Measurements from ENCODE around the gene VPS13A. TPM values are rescaled to one million over a fixed set of nuclear protein-coding genes. Genes with fewer than 3 reads are reported as not detected.

Gene VPS13A
- total and polyA plus RNA-seq, 10 of the 15 experiments (the other 5 are each of a cell fraction or from before 2014, with no cell fraction given) = 10.0 to 35.2 (median 21.1) TPM

GRCh38 chr9:77194423-77194822, 17.1 kb downstream of the VPS13A start:
- ChIA-PET RAD21 (ENCODE audit: unreplicated experiment) (no interaction called here), CTCF (interaction anchor here (1.2 to 3.3 kb wide), 2 partner anchors 9 to 27 kb away, joined by 3 to 8 read pairs; no protein-coding TSS in a partner anchor), POLR2A (interaction anchor here (0.8 kb wide), 1 partner anchor 9 kb away, joined by 3 read pairs; no protein-coding TSS in a partner anchor), SMC1A (ENCODE audit: uncharacterized antibody, unreplicated experiment) (interaction anchor here (0.9 to 1.4 kb wide), 2 partner anchors 13 to 17 kb away, joined by 3 read pairs; partner anchors contain the start of gene VPS13A)
- no peak overlapping the region for H3K4me2 ChIP-seq (ENCODE audit: control insufficient read depth, insufficient read depth)
- H3K36me3 ChIP-seq (ENCODE audit: control insufficient read depth in 2 of 2, insufficient read depth in 2 of 2, low read length in 1 of 2) = no peaks in the 10 kb centered on the region
- peaks cover 27% of the 10 kb centered on the region for H3K79me2 ChIP-seq (ENCODE audit: control insufficient read depth, insufficient read depth, low read length)
- FAIRE-seq (no peak), ATAC-seq (no peak; the same call in 2 of the 3 replicates), DNase-seq (ENCODE audit: low read depth, low spot score) (no peak)
- H3K4me3 ChIP-seq = no peak overlapping the region
- no peak overlapping the region for H3K27ac ChIP-seq (ENCODE audit: control insufficient read depth, insufficient read depth)
- no peaks in the 10 kb centered on the region; the same call in 2 of the 3 replicates for H3K9me3 ChIP-seq (replicated peaks; ENCODE audit: control insufficient read depth, insufficient read depth, low read length)
- no TSS peak for BruUV-seq (replicated peaks)
- H3K4me1 ChIP-seq (ENCODE audit: control insufficient read depth, insufficient read depth, low read length) = no peaks in the 10 kb centered on the region
- in situ Hi-C loops (cut with MboI) (no loop called here), intact Hi-C loops (cut with micrococcal nuclease; ENCODE audit: unreplicated experiment) (no loop called here)
- no peak overlapping the region for H3K9ac ChIP-seq (ENCODE audit: control insufficient read depth, insufficient read depth, low read length)
- H3K27me3 ChIP-seq (replicated peaks in 1 of 2; ENCODE audit: control insufficient read depth in 2 of 2, insufficient read depth in 2 of 2, low read length in 1 of 2) = no peaks in the 10 kb centered on the region
- 100% methylated on average over 2 of the region's 2 CpGs for WGBS (ENCODE audit: insufficient coverage, insufficient replicate concordance, low lambda C conversion rate, missing lambda C conversion rate)
- H4K20me1 ChIP-seq (ENCODE audit: control insufficient read depth, insufficient read depth) = no peaks in the 10 kb centered on the region
- TF ChIP-seq WRNIP1 (IDR thresholded peaks at IDR 0.05; ENCODE audit: borderline replicate concordance, low read depth, low read length) = no peak
- TF ChIP-seq TARDBP (IDR thresholded peaks at IDR 0.05; ENCODE audit: borderline replicate concordance) = no peak
- no peak for TF ChIP-seq TCF12 (IDR thresholded peaks at IDR 0.05; ENCODE audit: low read depth, low read length)
- TF ChIP-seq ZNF24 (IDR thresholded peaks at IDR 0.05) = no peak
- TF ChIP-seq YBX1 (IDR thresholded peaks at IDR 0.05) = no peak
- no peak for TF ChIP-seq SREBF1 (IDR thresholded peaks at IDR 0.05; ENCODE audit: low read length)
- TF ChIP-seq EZH2 (IDR thresholded peaks at IDR 0.05; ENCODE audit: borderline replicate concordance, control insufficient read depth, low read depth, low read length) = no peak
- TF ChIP-seq FOXM1 (IDR thresholded peaks at IDR 0.05; ENCODE audit: low read depth, low read length) = no peak
- TF ChIP-seq PKNOX1 (IDR thresholded peaks at IDR 0.05) = no peak
- TF ChIP-seq SP1 (IDR thresholded peaks at IDR 0.05; ENCODE audit: low read depth, low read length) = no peak
- no peak for TF ChIP-seq YY1 (IDR thresholded peaks at IDR 0.05; ENCODE audit: low read depth, low read length)
- TF ChIP-seq E4F1 (IDR thresholded peaks at IDR 0.05; ENCODE audit: borderline replicate concordance, partially characterized antibody) = no peak
- no peak for TF ChIP-seq POLR2A (IDR thresholded peaks at IDR 0.05; ENCODE audit: low read depth, low read length)
- no peak for TF ChIP-seq NR2C2 (IDR thresholded peaks at IDR 0.05; ENCODE audit: borderline replicate concordance, control insufficient read depth, insufficient read length, low read depth)
- no peak for TF ChIP-seq NFIC (IDR thresholded peaks at IDR 0.05; ENCODE audit: low read depth, low read length)
- H2AFZ ChIP-seq (ENCODE audit: control insufficient read depth, low read depth, low read length) = no peak overlapping the region
